ENCODE measurements around the gene MPL. TPM values are rescaled to one million over a fixed set of nuclear protein-coding genes. Genes with fewer than 3 reads are reported as not detected.

The MPL gene
- total and polyA plus RNA-seq, 2 of the 13 experiments (the other 11 are each of a cell fraction or from before 2014, with no cell fraction given) = not detected

DNA sequence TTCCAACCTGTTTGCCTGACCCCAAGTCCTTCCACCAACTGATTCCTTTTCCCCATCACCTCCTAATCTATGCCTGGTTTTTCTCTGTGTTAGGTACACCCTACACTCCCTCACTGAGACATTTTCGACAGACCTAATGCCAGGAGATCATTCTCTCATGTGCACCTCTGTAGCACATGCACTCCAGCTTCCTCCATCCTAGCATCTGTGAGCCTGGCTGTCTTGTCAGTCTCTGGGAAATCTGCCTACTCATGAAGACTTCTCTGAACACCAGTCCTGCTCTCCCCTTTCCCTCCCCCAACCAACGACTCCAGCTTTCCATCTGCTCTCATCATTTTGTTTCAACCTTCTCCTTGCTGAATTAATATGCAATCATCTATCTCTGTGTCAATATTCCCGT, 51.0 kb downstream of the MPL start:
- H4K20me1 ChIP-seq (ENCODE audit: insufficient read depth, low read length) = no peaks in the 10 kb centered on the region
- FAIRE-seq = no peak
- in situ Hi-C loops (cut with HindIII; ENCODE audit: extremely low pct_ligation_motif_present, low pct_unique_long_range_greater_than_20kb) = no loop called here
- peaks cover 14 to 42% of the 10 kb centered on the region in 2 experiments for H3K36me3 ChIP-seq (replicated peaks in 1 of 2; ENCODE audit: control insufficient read depth in 1 of 2, insufficient read depth in 2 of 2, low read length in 2 of 2)
- H3K4me2 ChIP-seq (ENCODE audit: low read depth, low read length) = peak overlapping the region; percentile 96
- peak overlapping the region; percentile 76 to 98 (median 85) for H3K4me3 ChIP-seq (replicated peaks in 1 of 3; ENCODE audit: insufficient read depth in 1 of 3, low read depth in 2 of 3, low read length in 3 of 3)
- no peak for ATAC-seq
- no peaks in the 10 kb centered on the region for H3K9me3 ChIP-seq (ENCODE audit: low read length)
- intact Hi-C loops (cut with micrococcal nuclease; ENCODE audit: unreplicated experiment) = no loop called here
- 22% methylated on average over 3 of the region's 3 CpGs for WGBS (ENCODE audit: low lambda C conversion rate)
- DNase-seq (ENCODE audit: low spot score) = no peak
- ChIA-PET CTCF (ENCODE audit: low intra/inter-chr PET ratio, low total read pairs) (no interaction called here), POLR2A (interaction anchor here (1.2 to 1.3 kb wide), 2 partner anchors 12 to 30 kb away, joined by 3 to 14 read pairs; partner anchors contain the start of gene CDC20)
- H3K4me1 ChIP-seq (ENCODE audit: insufficient read depth, low read length) = peaks cover 27% of the 10 kb centered on the region
- no peak overlapping the region for H3K27ac ChIP-seq (ENCODE audit: extremely low read length, insufficient read depth, low read length)
- BruUV-seq (replicated peaks) = no TSS peak
- TF ChIP-seq, protein P1, sequence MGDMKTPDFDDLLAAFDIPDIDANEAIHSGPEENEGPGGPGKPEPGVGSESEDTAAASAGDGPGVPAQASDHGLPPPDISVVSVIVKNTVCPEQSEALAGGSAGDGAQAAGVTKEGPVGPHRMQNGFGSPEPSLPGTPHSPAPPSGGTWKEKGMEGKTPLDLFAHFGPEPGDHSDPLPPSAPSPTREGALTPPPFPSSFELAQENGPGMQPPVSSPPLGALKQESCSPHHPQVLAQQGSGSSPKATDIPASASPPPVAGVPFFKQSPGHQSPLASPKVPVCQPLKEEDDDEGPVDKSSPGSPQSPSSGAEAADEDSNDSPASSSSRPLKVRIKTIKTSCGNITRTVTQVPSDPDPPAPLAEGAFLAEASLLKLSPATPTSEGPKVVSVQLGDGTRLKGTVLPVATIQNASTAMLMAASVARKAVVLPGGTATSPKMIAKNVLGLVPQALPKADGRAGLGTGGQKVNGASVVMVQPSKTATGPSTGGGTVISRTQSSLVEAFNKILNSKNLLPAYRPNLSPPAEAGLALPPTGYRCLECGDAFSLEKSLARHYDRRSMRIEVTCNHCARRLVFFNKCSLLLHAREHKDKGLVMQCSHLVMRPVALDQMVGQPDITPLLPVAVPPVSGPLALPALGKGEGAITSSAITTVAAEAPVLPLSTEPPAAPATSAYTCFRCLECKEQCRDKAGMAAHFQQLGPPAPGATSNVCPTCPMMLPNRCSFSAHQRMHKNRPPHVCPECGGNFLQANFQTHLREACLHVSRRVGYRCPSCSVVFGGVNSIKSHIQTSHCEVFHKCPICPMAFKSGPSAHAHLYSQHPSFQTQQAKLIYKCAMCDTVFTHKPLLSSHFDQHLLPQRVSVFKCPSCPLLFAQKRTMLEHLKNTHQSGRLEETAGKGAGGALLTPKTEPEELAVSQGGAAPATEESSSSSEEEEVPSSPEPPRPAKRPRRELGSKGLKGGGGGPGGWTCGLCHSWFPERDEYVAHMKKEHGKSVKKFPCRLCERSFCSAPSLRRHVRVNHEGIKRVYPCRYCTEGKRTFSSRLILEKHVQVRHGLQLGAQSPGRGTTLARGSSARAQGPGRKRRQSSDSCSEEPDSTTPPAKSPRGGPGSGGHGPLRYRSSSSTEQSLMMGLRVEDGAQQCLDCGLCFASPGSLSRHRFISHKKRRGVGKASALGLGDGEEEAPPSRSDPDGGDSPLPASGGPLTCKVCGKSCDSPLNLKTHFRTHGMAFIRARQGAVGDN (CRISPR knock-in tag; IDR thresholded peaks at IDR 0.05) = no peak
- TF ChIP-seq FOXA3 (CRISPR knock-in tag; IDR thresholded peaks at IDR 0.05) (no peak), ZBTB20 (CRISPR knock-in tag; IDR thresholded peaks at IDR 0.05; ENCODE audit: borderline replicate concordance, low read depth) (no peak), ZZZ3 (CRISPR knock-in tag; IDR thresholded peaks at IDR 0.05; ENCODE audit: borderline replicate concordance) (no peak), PHF8 (CRISPR knock-in tag; IDR thresholded peaks at IDR 0.05) (no peak), ZNF224 (CRISPR knock-in tag; IDR thresholded peaks at IDR 0.05) (no peak), ZNF790 (CRISPR knock-in tag; IDR thresholded peaks at IDR 0.05; ENCODE audit: borderline replicate concordance) (no peak), ZNF138 (CRISPR knock-in tag; IDR thresholded peaks at IDR 0.05; ENCODE audit: low read depth) (no peak)
- TF ChIP-seq, protein P2, sequence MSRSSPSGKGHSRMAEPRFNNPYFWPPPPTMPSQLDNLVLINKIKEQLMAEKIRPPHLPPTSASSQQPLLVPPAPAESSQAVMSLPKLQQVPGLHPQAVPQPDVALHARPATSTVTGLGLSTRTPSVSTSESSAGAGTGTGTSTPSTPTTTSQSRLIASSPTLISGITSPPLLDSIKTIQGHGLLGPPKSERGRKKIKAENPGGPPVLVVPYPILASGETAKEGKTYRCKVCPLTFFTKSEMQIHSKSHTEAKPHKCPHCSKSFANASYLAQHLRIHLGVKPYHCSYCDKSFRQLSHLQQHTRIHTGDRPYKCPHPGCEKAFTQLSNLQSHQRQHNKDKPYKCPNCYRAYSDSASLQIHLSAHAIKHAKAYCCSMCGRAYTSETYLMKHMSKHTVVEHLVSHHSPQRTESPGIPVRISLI (CRISPR knock-in tag; IDR thresholded peaks at IDR 0.05; ENCODE audit: borderline replicate concordance) = no peak
- TF ChIP-seq, protein P3, sequence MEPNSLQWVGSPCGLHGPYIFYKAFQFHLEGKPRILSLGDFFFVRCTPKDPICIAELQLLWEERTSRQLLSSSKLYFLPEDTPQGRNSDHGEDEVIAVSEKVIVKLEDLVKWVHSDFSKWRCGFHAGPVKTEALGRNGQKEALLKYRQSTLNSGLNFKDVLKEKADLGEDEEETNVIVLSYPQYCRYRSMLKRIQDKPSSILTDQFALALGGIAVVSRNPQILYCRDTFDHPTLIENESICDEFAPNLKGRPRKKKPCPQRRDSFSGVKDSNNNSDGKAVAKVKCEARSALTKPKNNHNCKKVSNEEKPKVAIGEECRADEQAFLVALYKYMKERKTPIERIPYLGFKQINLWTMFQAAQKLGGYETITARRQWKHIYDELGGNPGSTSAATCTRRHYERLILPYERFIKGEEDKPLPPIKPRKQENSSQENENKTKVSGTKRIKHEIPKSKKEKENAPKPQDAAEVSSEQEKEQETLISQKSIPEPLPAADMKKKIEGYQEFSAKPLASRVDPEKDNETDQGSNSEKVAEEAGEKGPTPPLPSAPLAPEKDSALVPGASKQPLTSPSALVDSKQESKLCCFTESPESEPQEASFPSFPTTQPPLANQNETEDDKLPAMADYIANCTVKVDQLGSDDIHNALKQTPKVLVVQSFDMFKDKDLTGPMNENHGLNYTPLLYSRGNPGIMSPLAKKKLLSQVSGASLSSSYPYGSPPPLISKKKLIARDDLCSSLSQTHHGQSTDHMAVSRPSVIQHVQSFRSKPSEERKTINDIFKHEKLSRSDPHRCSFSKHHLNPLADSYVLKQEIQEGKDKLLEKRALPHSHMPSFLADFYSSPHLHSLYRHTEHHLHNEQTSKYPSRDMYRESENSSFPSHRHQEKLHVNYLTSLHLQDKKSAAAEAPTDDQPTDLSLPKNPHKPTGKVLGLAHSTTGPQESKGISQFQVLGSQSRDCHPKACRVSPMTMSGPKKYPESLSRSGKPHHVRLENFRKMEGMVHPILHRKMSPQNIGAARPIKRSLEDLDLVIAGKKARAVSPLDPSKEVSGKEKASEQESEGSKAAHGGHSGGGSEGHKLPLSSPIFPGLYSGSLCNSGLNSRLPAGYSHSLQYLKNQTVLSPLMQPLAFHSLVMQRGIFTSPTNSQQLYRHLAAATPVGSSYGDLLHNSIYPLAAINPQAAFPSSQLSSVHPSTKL (CRISPR knock-in tag; IDR thresholded peaks at IDR 0.05) = no peak
- TF ChIP-seq, protein P4, sequence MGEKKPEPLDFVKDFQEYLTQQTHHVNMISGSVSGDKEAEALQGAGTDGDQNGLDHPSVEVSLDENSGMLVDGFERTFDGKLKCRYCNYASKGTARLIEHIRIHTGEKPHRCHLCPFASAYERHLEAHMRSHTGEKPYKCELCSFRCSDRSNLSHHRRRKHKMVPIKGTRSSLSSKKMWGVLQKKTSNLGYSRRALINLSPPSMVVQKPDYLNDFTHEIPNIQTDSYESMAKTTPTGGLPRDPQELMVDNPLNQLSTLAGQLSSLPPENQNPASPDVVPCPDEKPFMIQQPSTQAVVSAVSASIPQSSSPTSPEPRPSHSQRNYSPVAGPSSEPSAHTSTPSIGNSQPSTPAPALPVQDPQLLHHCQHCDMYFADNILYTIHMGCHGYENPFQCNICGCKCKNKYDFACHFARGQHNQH (CRISPR knock-in tag; IDR thresholded peaks at IDR 0.05) = no peak
- H2AFZ ChIP-seq (ENCODE audit: low read length) = no peak overlapping the region
- peaks cover 31% of the 10 kb centered on the region for H3K79me2 ChIP-seq (ENCODE audit: insufficient read depth, low read length)
- H3K27me3 ChIP-seq (ENCODE audit: control insufficient read depth in 1 of 2, insufficient read depth in 2 of 2, low read length in 2 of 2) = peaks cover 0 to 3% of the 10 kb centered on the region in 2 experiments; a peak in 1 of 5 replicates
- peak overlapping the region; percentile 91 for H3K9ac ChIP-seq (ENCODE audit: insufficient read depth, low read depth, low read length)

Data from HepG2 (cell line).